Activated CD4-positive, alpha-beta T cell treated with anti-CD3 and anti-CD28 coated beads, Interleukin-2, amount 50 U/mL, for 48 hours (primary cell): ENCODE measurements around the gene WASF1.
"Not testable (repeated sequence)": the region's sequence is repeated elsewhere in the genome, so short reads cannot be mapped to it uniquely, and the experiment has no call there.

Source experiments
- DNase-seq, 2 experiments: peaks; one replicate each; pipeline ENCODE4 v3.0.0-alpha.2; 2020

The WASF1 gene

GRCh38 chr6:110085285-110085684, 94.2 kb downstream of the WASF1 start:
- DNase-seq: no peak

GRCh38 chr6:110083875-110084585, 95.4 kb downstream of the WASF1 start:
- no peak for DNase-seq

- DNase-seq: no peak
Observed at GRCh38 chr6:110075406-110075805, 104.1 kb downstream of the WASF1 start.

GRCh38 chr6:110073474-110073873, 106.0 kb downstream of the WASF1 start:
- DNase-seq: not testable (repeated sequence)

- no peak for DNase-seq
Observed at GRCh38 chr6:110068592-110068967, 110.9 kb downstream of the WASF1 start.

- DNase-seq: no peak
Observed at GRCh38 chr6:110067837-110068591, 111.5 kb downstream of the WASF1 start.

GRCh38 chr6:110064744-110065524, 114.5 kb downstream of the WASF1 start:
- no peak for DNase-seq

- no peak for DNase-seq
Observed at GRCh38 chr6:110063594-110064263, 115.7 kb downstream of the WASF1 start.

GRCh38 chr6:110055387-110055735, 124.1 kb downstream of the WASF1 start:
- no peak for DNase-seq

- no peak for DNase-seq
Observed at GRCh38 chr6:110054664-110055386, 124.6 kb downstream of the WASF1 start.

- DNase-seq: no peak
Observed at GRCh38 chr6:110053395-110054240, 125.9 kb downstream of the WASF1 start.

- no peak for DNase-seq
Observed at GRCh38 chr6:110050440-110050813, 129.0 kb downstream of the WASF1 start.
